Measurements from ENCODE around the gene SNX15.

- TF ChIP-seq SP1 (IDR thresholded peaks at IDR 0.05) (no peak), TARDBP (IDR thresholded peaks at IDR 0.05) (no peak), ARNT (IDR thresholded peaks at IDR 0.05) (no peak), HDGF (IDR thresholded peaks at IDR 0.05; ENCODE audit: borderline replicate concordance) (no peak), BHLHE40 (IDR thresholded peaks at IDR 0.05; ENCODE audit: borderline replicate concordance) (no peak), ELF4 (IDR thresholded peaks at IDR 0.05) (no peak), FOXA1 (IDR thresholded peaks at IDR 0.05) (no peak), SUZ12 (IDR thresholded peaks at IDR 0.05) (no peak)
Measured at GRCh38 chr11:64998690-64999431, 28.4 kb upstream of the SNX15 start.

Data from HEK293T (cell line).